NT2/D1 (cell line): ENCODE measurements around the gene S100A11.

Experiments used
- SUZ12 ChIP-seq: IDR thresholded peaks from 2 replicates; pipeline ENCODE4 v1.6.1; 2011; ENCODE audit not compliant: insufficient read length, insufficient read depth; ENCODE audit errors: extremely low read depth
- ZNF274 ChIP-seq: IDR thresholded peaks from 2 replicates; pipeline ENCODE4 v1.6.1; 2011; ENCODE audit warnings: mild to moderate bottlenecking, low read depth, low read length

DNA sequence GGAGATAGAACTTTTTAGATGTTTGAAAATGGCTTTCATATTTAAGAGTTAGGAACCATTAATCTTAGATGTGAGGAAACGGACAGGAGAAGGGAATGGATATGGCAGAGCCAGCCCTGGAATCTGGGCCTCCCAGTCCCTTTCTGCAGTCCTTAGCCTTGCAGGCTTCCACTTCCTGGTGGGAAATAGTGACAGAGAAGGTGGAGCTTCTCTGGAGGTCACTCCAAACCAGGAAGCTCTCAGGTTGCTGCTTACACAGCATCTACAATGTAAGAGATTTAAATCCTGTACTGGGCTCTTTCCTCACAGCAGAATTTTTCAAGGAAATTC, 2.5 kb downstream of the S100A11 start:
- TF ChIP-seq ZNF274 (no peak), SUZ12 (no peak)
